ENCODE data around the gene SPDEF.

SPDEF gene

DNA sequence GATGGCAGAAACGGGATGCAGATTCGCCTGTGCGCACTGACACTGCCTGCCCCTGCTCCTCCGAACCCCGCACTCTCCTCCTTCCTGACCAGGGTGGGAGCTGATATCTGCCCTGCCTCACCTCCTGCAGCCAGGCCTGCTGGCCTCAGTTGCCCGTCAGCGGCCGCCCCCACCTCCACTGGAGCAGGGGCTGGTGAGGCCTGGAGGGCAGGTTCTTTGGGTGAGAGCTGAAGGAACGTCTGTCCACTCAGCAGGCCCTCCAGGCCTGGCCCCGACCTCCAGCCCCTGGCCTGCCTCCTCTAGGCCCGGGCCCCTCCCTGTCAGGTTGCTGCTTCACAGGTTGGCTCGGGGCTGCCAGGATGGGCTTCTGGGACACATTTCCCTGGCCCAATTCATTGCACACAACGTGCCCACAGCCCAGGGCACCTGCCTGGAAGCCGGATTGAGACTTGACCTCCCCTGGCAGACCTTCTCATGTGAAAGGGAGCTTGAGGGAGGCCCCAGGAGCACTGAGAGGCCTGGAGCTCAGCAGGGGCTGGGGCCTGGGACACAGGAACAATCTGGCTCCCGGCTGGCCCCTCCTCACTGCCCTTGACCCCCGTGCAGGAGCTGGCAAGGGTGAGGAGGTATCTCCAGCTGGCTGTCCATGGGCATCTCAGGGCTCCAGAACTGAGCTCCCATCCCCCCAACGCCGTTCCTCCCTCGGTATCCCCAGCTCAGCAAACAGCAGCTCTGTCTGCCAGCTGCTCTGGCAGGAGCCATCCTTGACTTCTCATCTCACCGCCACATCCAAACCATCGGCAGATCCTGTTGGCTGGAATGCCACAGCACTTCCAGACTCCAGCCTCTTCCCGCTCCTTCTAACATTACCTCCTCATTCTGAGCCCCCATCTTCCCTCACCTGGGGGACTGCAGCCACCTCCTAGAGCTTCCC lies 39.5 kb downstream of the SPDEF start:
- H3K9me3 ChIP-seq (ENCODE audit: control insufficient read depth, insufficient read depth, low read depth, low read length) = no peaks in the 10 kb centered on the region
- no peak for TF ChIP-seq ZBTB21 (tag by site-specific recombination; IDR thresholded peaks at IDR 0.05)
- TF ChIP-seq ZNF248 (tag by site-specific recombination; IDR thresholded peaks at IDR 0.05) = no peak
- TF ChIP-seq ZNF341 (tag by site-specific recombination; IDR thresholded peaks at IDR 0.05; ENCODE audit: low read depth) = no peak
- TF ChIP-seq GLIS2 (tag by site-specific recombination; IDR thresholded peaks at IDR 0.05) = no peak
- TF ChIP-seq ZNF558 (tag by site-specific recombination; IDR thresholded peaks at IDR 0.05) = no peak
- peak; percentile 82 for TF ChIP-seq ZNF600 (tag by site-specific recombination; IDR thresholded peaks at IDR 0.05)
- TF ChIP-seq ZIC2 (tag by site-specific recombination; IDR thresholded peaks at IDR 0.05) = 0 out of 2 replicates have a peak, but pooled peaks have one; percentile 7
- TF ChIP-seq ZNF366 (tag by site-specific recombination; conservative IDR thresholded peaks at IDR 0.05) = no peak
- no peaks in the 10 kb centered on the region for H3K4me1 ChIP-seq (ENCODE audit: control insufficient read depth, insufficient read depth, low read length)
- CTCF ChIA-PET = interaction anchor here (0.6 kb wide), 2 partner anchors 93 to 353 kb away, joined by 3 to 4 read pairs; no protein-coding TSS in a partner anchor
- no peaks in the 10 kb centered on the region for H3K36me3 ChIP-seq (ENCODE audit: control insufficient read depth in 2 of 2, insufficient read depth in 1 of 2, low read length in 2 of 2)
- POLR2A ChIA-PET = no interaction called here
- no peak overlapping the region for H3K27ac ChIP-seq (ENCODE audit: extremely low read depth, low read depth, low read length)
- no peak overlapping the region for H3K4me3 ChIP-seq (ENCODE audit: low read depth, low read length)

GRCh38 chr6:34515473-34516387 lies 40.4 kb downstream of the SPDEF start:
- H3K4me1 ChIP-seq (ENCODE audit: control insufficient read depth, insufficient read depth, low read length) = no peaks in the 10 kb centered on the region
- POLR2A ChIA-PET = no interaction called here
- no peak overlapping the region for H3K4me3 ChIP-seq (ENCODE audit: low read depth, low read length)
- H3K27ac ChIP-seq (ENCODE audit: extremely low read depth, low read depth, low read length) = no peak overlapping the region
- CTCF ChIA-PET = interaction anchor here (0.6 kb wide), 1 partner anchor 354 kb away, joined by 4 read pairs; no protein-coding TSS in a partner anchor
- H3K36me3 ChIP-seq (ENCODE audit: control insufficient read depth in 2 of 2, insufficient read depth in 1 of 2, low read length in 2 of 2) = no peaks in the 10 kb centered on the region
- TF ChIP-seq ZNF629 (tag by site-specific recombination; IDR thresholded peaks at IDR 0.05) (no peak), KLF1 (tag by site-specific recombination; IDR thresholded peaks at IDR 0.05) (no peak), ZNF48 (tag by site-specific recombination; IDR thresholded peaks at IDR 0.05) (no peak), ZNF354C (tag by site-specific recombination; IDR thresholded peaks at IDR 0.05; ENCODE audit: borderline replicate concordance, low read depth) (no peak)
- H3K9me3 ChIP-seq (ENCODE audit: control insufficient read depth, insufficient read depth, low read depth, low read length) = no peaks in the 10 kb centered on the region

GRCh38 chr6:34514593-34515472 lies 41.3 kb downstream of the SPDEF start:
- no peaks in the 10 kb centered on the region for H3K9me3 ChIP-seq (ENCODE audit: control insufficient read depth, insufficient read depth, low read depth, low read length)
- no peaks in the 10 kb centered on the region for H3K4me1 ChIP-seq (ENCODE audit: control insufficient read depth, insufficient read depth, low read length)
- POLR2A ChIA-PET = no interaction called here
- no peaks in the 10 kb centered on the region for H3K36me3 ChIP-seq (ENCODE audit: control insufficient read depth in 2 of 2, insufficient read depth in 1 of 2, low read length in 2 of 2)
- no peak overlapping the region for H3K27ac ChIP-seq (ENCODE audit: extremely low read depth, low read depth, low read length)
- CTCF ChIA-PET = no interaction called here
- H3K4me3 ChIP-seq (ENCODE audit: low read depth, low read length) = no peak overlapping the region
- no peak for TF ChIP-seq ZNF416 (tag by site-specific recombination; IDR thresholded peaks at IDR 0.05)
- peak; percentile 46; the same call in 1 of the 2 replicates for TF ChIP-seq ZNF341 (tag by site-specific recombination; IDR thresholded peaks at IDR 0.05; ENCODE audit: low read depth)
- TF ChIP-seq, protein P1, sequence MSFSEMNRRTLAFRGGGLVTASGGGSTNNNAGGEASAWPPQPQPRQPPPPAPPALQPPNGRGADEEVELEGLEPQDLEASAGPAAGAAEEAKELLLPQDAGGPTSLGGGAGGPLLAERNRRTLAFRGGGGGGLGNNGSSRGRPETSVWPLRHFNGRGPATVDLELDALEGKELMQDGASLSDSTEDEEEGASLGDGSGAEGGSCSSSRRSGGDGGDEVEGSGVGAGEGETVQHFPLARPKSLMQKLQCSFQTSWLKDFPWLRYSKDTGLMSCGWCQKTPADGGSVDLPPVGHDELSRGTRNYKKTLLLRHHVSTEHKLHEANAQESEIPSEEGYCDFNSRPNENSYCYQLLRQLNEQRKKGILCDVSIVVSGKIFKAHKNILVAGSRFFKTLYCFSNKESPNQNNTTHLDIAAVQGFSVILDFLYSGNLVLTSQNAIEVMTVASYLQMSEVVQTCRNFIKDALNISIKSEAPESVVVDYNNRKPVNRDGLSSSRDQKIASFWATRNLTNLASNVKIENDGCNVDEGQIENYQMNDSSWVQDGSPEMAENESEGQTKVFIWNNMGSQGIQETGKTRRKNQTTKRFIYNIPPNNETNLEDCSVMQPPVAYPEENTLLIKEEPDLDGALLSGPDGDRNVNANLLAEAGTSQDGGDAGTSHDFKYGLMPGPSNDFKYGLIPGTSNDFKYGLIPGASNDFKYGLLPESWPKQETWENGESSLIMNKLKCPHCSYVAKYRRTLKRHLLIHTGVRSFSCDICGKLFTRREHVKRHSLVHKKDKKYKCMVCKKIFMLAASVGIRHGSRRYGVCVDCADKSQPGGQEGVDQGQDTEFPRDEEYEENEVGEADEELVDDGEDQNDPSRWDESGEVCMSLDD (tag by site-specific recombination; IDR thresholded peaks at IDR 0.05) = no peak
- no peak for TF ChIP-seq ZNF354C (tag by site-specific recombination; IDR thresholded peaks at IDR 0.05; ENCODE audit: borderline replicate concordance, low read depth)
- TF ChIP-seq HOXD13 (CRISPR knock-in tag; IDR thresholded peaks at IDR 0.05; ENCODE audit: borderline replicate concordance) = no peak
- TF ChIP-seq, protein P2, sequence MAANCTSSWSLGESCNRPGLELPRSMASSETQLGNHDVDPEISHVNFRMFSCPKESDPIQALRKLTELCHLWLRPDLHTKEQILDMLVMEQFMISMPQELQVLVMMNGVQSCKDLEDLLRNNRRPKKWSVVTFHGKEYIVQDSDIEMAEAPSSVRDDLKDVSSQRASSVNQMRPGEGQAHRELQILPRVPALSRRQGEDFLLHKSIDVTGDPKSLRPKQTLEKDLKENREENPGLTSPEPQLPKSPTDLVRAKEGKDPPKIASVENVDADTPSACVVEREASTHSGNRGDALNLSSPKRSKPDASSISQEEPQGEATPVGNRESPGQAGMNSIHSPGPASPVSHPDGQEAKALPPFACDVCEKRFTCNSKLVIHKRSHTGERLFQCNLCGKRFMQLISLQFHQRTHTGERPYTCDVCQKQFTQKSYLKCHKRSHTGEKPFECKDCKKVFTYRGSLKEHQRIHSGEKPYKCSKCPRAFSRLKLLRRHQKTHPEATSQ (tag by site-specific recombination; IDR thresholded peaks at IDR 0.05) = no peak
- TF ChIP-seq KLF8 (tag by site-specific recombination; IDR thresholded peaks at IDR 0.05) = no peak
- no peak for TF ChIP-seq ZSCAN30 (tag by site-specific recombination; IDR thresholded peaks at IDR 0.05)
- no peak for TF ChIP-seq WT1 (tag by site-specific recombination; IDR thresholded peaks at IDR 0.05)
- TF ChIP-seq, protein P3, sequence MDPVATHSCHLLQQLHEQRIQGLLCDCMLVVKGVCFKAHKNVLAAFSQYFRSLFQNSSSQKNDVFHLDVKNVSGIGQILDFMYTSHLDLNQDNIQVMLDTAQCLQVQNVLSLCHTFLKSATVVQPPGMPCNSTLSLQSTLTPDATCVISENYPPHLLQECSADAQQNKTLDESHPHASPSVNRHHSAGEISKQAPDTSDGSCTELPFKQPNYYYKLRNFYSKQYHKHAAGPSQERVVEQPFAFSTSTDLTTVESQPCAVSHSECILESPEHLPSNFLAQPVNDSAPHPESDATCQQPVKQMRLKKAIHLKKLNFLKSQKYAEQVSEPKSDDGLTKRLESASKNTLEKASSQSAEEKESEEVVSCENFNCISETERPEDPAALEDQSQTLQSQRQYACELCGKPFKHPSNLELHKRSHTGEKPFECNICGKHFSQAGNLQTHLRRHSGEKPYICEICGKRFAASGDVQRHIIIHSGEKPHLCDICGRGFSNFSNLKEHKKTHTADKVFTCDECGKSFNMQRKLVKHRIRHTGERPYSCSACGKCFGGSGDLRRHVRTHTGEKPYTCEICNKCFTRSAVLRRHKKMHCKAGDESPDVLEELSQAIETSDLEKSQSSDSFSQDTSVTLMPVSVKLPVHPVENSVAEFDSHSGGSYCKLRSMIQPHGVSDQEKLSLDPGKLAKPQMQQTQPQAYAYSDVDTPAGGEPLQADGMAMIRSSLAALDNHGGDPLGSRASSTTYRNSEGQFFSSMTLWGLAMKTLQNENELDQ (tag by site-specific recombination; IDR thresholded peaks at IDR 0.05; ENCODE audit: low read depth) = no peak
- no peak for TF ChIP-seq SP7 (tag by site-specific recombination; IDR thresholded peaks at IDR 0.05)

All from HEK293 (cell line).